DND-41 (cell line): ENCODE data around the gene DCUN1D2.

Source experiments
- ATAC-seq: fragments of 200-7000 bp; cut with Tn5 transposase; 3 replicates; pipeline ENCODE4 v1.9.1; 2021; ENCODE audit warnings: low read depth; ENCODE audit not compliant: insufficient read depth
- DNase-seq: peaks from one replicate; pipeline ENCODE4 v3.0.0-alpha.2; 2020
- H2AFZ ChIP-seq: 2 replicates; pipeline ENCODE4 v1.6.0; 2012; ENCODE audit warnings: low read depth, low read length
- H3K27ac ChIP-seq: 2 replicates; pipeline ENCODE4 v1.5.1; 2012; ENCODE audit warnings: low read length, inconsistent platforms
- H3K27me3 ChIP-seq: fragments of 200-600 bp; sonication (generic); 2 replicates; pipeline ENCODE4 v1.6.0; 2012; ENCODE audit warnings: low read length, mild to moderate bottlenecking, inconsistent platforms; ENCODE audit not compliant: insufficient read depth, poor library complexity
- H3K36me3 ChIP-seq: 2 replicates; pipeline ENCODE4 v1.5.1; 2012; ENCODE audit warnings: low read length, inconsistent platforms; ENCODE audit not compliant: insufficient read depth
- H3K4me1 ChIP-seq: 2 replicates; pipeline ENCODE4 v1.5.1; 2012; ENCODE audit warnings: mild to moderate bottlenecking, low read length; ENCODE audit not compliant: insufficient read depth
- H3K4me2 ChIP-seq: 2 replicates; pipeline ENCODE4 v1.6.0; 2012; ENCODE audit warnings: mild to moderate bottlenecking, moderate library complexity, low read length, inconsistent platforms; ENCODE audit not compliant: insufficient read depth
- H3K4me3 ChIP-seq, 2 experiments: fragments of 200-600 bp in 1 of 2; shearing (Covaris generic) in 1 of 2; 2 replicates each; pipeline ENCODE4 v1.5.1; 2012 to 2016; ENCODE audit warnings: inconsistent platforms in 2 of 2, low read length in 2 of 2, mild to moderate bottlenecking in 2 of 2, low read depth in 1 of 2, moderate library complexity in 1 of 2
- H3K79me2 ChIP-seq: 2 replicates; pipeline ENCODE4 v1.6.0; 2012; ENCODE audit warnings: low read length, inconsistent platforms; ENCODE audit not compliant: insufficient read depth
- H3K9ac ChIP-seq: 2 replicates; pipeline ENCODE4 v1.6.0; 2012; ENCODE audit warnings: low read depth, mild to moderate bottlenecking, inconsistent platforms, low read length, moderate library complexity
- H3K9me3 ChIP-seq: 2 replicates; pipeline ENCODE4 v1.5.1; 2012; ENCODE audit warnings: low read length, moderate library complexity, mild to moderate bottlenecking, inconsistent platforms; ENCODE audit not compliant: insufficient read depth, severe bottlenecking
- H4K20me1 ChIP-seq: 2 replicates; pipeline ENCODE4 v1.6.0; 2012; ENCODE audit warnings: low read length; ENCODE audit not compliant: insufficient read depth
- CTCF ChIP-seq: IDR thresholded peaks from 2 replicates; pipeline ENCODE4 v1.5.1; 2012; ENCODE audit warnings: borderline replicate concordance, low read length, moderate library complexity, mild to moderate bottlenecking; ENCODE audit not compliant: poor library complexity, severe bottlenecking; ENCODE audit errors: extremely low read depth
- EZH2 ChIP-seq: IDR thresholded peaks from 3 replicates; pipeline ENCODE4 v1.6.1; 2012; ENCODE audit warnings: borderline replicate concordance, low read depth, mild to moderate bottlenecking, moderate library complexity, low read length, inconsistent platforms; ENCODE audit not compliant: severe bottlenecking

The DCUN1D2 gene

GRCh38 chr13:113488283-113488682 is 2.2 kb downstream of the DCUN1D2 start:
- ATAC-seq (no peak), DNase-seq (no peak)
- Histone ChIP-seq H3K27me3 (no peaks in the 10 kb centered on the region), H4K20me1 (peaks cover 47% of the 10 kb centered on the region), H3K27ac (no peak overlapping the region), H3K9me3 (no peaks in the 10 kb centered on the region), H2AFZ (no peak overlapping the region), H3K9ac (peak overlapping the region; percentile 82; the same call in 1 of the 2 replicates), H3K36me3 (peaks cover 10% of the 10 kb centered on the region), H3K79me2 (peaks cover 86% of the 10 kb centered on the region), H3K4me1 (peaks cover 48% of the 10 kb centered on the region), H3K4me3 (peak overlapping the region in 1 of 2 experiments; percentile 80; a peak in 1 of 4 replicates), H3K4me2 (peak overlapping the region; percentile 96)
- TF ChIP-seq EZH2 = no peak
- TF ChIP-seq CTCF = no peak

- peaks cover 12% of the 10 kb centered on the region for H3K36me3 ChIP-seq
- H3K4me3 ChIP-seq = no peak overlapping the region
- H3K9me3 ChIP-seq = no peaks in the 10 kb centered on the region
- peaks cover 51% of the 10 kb centered on the region for H4K20me1 ChIP-seq
- peaks cover 88% of the 10 kb centered on the region for H3K79me2 ChIP-seq
- no peak overlapping the region for H2AFZ ChIP-seq
- TF ChIP-seq EZH2 = no peak
- TF ChIP-seq CTCF = no peak
- no peaks in the 10 kb centered on the region for H3K27me3 ChIP-seq
- H3K4me1 ChIP-seq = peaks cover 35% of the 10 kb centered on the region
- no peak for ATAC-seq
- H3K4me2 ChIP-seq = no peak overlapping the region
- no peak overlapping the region for H3K27ac ChIP-seq
- DNase-seq = no peak
- no peak overlapping the region for H3K9ac ChIP-seq
Measured at GRCh38 chr13:113486698-113487097, 3.8 kb downstream of the DCUN1D2 start.

- Histone ChIP-seq H3K9ac (no peak overlapping the region), H3K4me2 (no peak overlapping the region), H3K4me1 (peaks cover 29% of the 10 kb centered on the region), H2AFZ (no peak overlapping the region), H3K4me3 (no peak overlapping the region), H3K9me3 (no peaks in the 10 kb centered on the region), H3K27me3 (no peaks in the 10 kb centered on the region), H4K20me1 (peaks cover 51% of the 10 kb centered on the region), H3K79me2 (peaks cover 78% of the 10 kb centered on the region), H3K36me3 (peaks cover 14% of the 10 kb centered on the region), H3K27ac (no peak overlapping the region)
- no peak for ATAC-seq
- TF ChIP-seq EZH2 = no peak
- no peak for TF ChIP-seq CTCF
- DNase-seq = no peak
Measured at GRCh38 chr13:113485545-113485944, 5.0 kb downstream of the DCUN1D2 start.
